Amygdala (tissue), 56 donors: ENCODE data around the gene RNASE7.
"Not testable (repeated sequence)": the region's sequence is repeated elsewhere in the genome, so short reads cannot be mapped to it uniquely, and the experiment has no call there.

Experiments used
- DNase-seq, 56 donors: peaks; one replicate each; lab custom pipeline; 2025; lab: John Stamatoyannopoulos, UW

The RNASE7 gene

GRCh38 chr14:21040941-21041340 is 1.2 kb upstream of the RNASE7 start:
- DNase-seq, result not testable (repeated sequence)

GRCh38 chr14:21042918-21043317 is 756 bp downstream of the RNASE7 start:
- DNase-seq, result peak in 46 of 56 donors; percentile 8 to 75 (median 44)

- no peak for DNase-seq
These were observed 1.3 kb downstream of the RNASE7 start for GRCh38 chr14:21043387-21043973.

- DNase-seq, result no peak
These were observed 1.9 kb downstream of the RNASE7 start for GRCh38 chr14:21043974-21044618.

- no peak for DNase-seq
These were observed 5.2 kb downstream of the RNASE7 start for GRCh38 chr14:21047378-21047781.

GRCh38 chr14:21048638-21049037 is 6.5 kb downstream of the RNASE7 start:
- DNase-seq, result no peak

GRCh38 chr14:21049271-21049673 is 7.1 kb downstream of the RNASE7 start:
- no peak for DNase-seq

- DNase-seq, result no peak
These were observed 8.4 kb downstream of the RNASE7 start for GRCh38 chr14:21050597-21050996.

- no peak for DNase-seq
These were observed 11.3 kb downstream of the RNASE7 start for GRCh38 chr14:21053184-21054122.

GRCh38 chr14:21054123-21054767 is 12.1 kb downstream of the RNASE7 start:
- no peak for DNase-seq

GRCh38 chr14:21054768-21055145 is 12.6 kb downstream of the RNASE7 start:
- DNase-seq, result no peak

- DNase-seq, result no peak
These were observed 13.4 kb downstream of the RNASE7 start for GRCh38 chr14:21055432-21056117.

- DNase-seq, result no peak
These were observed 14.5 kb downstream of the RNASE7 start for GRCh38 chr14:21056520-21057163.

- no peak for DNase-seq
These were observed 15.9 kb downstream of the RNASE7 start, which contains the start of gene RNASE8 for GRCh38 chr14:21057803-21058675. Gene RNASE8, plus strand, starts transcription at chr14:21057822. Its CDS starts 71 bp downstream, at chr14:21057893.

- no peak for DNase-seq
These were observed 16.7 kb downstream of the RNASE7 start for GRCh38 chr14:21058903-21059302.

GRCh38 chr14:21059842-21060613 is 17.9 kb downstream of the RNASE7 start:
- DNase-seq, result peak in 11 of 56 donors; percentile 6 to 41 (median 22)

GRCh38 chr14:21060614-21061346 is 18.6 kb downstream of the RNASE7 start:
- no peak for DNase-seq
